B cell (primary cell): ENCODE data around the gene ARHGEF33.

Experiments used
- CTCF ChIP-seq: fragments of 200-600 bp; IDR thresholded peaks from one replicate; pipeline ENCODE4 v1.8.0; 2022; ENCODE audit warnings: antibody characterized with exemption, mild to moderate bottlenecking
- EZH2 ChIP-seq: IDR thresholded peaks from 2 replicates; pipeline ENCODE4 v1.6.1; 2012; ENCODE audit warnings: borderline replicate concordance, low read depth, mild to moderate bottlenecking, moderate library complexity, low read length; ENCODE audit not compliant: insufficient read depth, poor library complexity, severe bottlenecking

DNA sequence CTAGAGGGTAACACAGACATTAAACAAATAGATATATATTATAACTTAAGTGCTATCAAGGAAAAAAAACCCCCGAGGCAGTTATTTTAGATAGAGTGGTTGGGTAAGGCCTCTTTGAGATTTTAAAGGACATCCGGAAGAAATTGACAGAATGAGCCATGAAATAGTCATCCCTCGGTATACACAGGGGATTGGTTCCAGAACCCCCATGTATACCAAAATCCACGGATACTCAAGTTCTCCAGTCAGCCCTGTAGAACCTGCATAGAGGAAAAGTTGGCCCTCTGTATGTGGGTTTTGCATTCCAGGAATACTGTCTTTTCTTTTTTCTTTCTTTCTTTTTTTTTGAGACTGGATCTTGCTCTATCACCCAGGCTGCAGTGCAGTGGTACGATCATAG is 15.9 kb upstream of the ARHGEF33 start:
- TF ChIP-seq CTCF: no peak
- TF ChIP-seq EZH2: no peak
